ENCODE results near the gene WDR88.

DNA sequence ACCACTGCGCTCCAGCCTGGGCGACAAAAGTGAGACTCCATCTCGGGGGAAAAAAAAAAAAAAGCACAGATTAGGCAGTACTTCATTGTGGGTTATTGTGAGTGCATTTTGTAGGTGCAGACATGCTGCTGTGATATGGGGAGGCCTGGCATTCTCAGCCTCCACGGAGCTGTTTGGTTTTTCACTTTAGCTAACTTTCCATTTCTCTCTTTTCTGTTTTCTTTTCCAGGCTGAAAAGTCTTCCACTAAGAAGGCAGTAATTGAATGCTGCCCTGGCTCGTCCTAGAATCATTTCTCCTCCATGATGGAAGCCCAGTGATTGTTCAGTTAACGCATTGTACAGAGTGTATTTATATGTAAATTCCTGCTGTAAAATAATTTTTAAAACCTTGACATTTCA lies 2.0 kb upstream of the WDR88 start:
- TF ChIP-seq, protein P1, sequence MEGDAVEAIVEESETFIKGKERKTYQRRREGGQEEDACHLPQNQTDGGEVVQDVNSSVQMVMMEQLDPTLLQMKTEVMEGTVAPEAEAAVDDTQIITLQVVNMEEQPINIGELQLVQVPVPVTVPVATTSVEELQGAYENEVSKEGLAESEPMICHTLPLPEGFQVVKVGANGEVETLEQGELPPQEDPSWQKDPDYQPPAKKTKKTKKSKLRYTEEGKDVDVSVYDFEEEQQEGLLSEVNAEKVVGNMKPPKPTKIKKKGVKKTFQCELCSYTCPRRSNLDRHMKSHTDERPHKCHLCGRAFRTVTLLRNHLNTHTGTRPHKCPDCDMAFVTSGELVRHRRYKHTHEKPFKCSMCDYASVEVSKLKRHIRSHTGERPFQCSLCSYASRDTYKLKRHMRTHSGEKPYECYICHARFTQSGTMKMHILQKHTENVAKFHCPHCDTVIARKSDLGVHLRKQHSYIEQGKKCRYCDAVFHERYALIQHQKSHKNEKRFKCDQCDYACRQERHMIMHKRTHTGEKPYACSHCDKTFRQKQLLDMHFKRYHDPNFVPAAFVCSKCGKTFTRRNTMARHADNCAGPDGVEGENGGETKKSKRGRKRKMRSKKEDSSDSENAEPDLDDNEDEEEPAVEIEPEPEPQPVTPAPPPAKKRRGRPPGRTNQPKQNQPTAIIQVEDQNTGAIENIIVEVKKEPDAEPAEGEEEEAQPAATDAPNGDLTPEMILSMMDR (IDR thresholded peaks at IDR 0.05): no peak
- TF ChIP-seq POLR2AphosphoS5 (IDR thresholded peaks at IDR 0.05; ENCODE audit: insufficient read depth in 1 of 2, low read depth in 1 of 2): no peak
- no peak for TF ChIP-seq POLR2A (IDR thresholded peaks at IDR 0.05)

Measured in vagina (tissue), 2 donors.